Measurements from ENCODE around the gene METTL27.

METTL27 gene

GRCh38 chr7:73833251-73833919 is 8.9 kb downstream of the METTL27 start:
- TF ChIP-seq, protein P1, sequence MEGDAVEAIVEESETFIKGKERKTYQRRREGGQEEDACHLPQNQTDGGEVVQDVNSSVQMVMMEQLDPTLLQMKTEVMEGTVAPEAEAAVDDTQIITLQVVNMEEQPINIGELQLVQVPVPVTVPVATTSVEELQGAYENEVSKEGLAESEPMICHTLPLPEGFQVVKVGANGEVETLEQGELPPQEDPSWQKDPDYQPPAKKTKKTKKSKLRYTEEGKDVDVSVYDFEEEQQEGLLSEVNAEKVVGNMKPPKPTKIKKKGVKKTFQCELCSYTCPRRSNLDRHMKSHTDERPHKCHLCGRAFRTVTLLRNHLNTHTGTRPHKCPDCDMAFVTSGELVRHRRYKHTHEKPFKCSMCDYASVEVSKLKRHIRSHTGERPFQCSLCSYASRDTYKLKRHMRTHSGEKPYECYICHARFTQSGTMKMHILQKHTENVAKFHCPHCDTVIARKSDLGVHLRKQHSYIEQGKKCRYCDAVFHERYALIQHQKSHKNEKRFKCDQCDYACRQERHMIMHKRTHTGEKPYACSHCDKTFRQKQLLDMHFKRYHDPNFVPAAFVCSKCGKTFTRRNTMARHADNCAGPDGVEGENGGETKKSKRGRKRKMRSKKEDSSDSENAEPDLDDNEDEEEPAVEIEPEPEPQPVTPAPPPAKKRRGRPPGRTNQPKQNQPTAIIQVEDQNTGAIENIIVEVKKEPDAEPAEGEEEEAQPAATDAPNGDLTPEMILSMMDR (IDR thresholded peaks at IDR 0.05; ENCODE audit: insufficient read depth, low read length, missing control alignments), result no peak
- ChIA-PET CTCF (interaction anchor here (0.7 to 1.9 kb wide), 3 partner anchors 21 to 24 kb away, joined by 3 to 5 read pairs (median 3); no protein-coding TSS in a partner anchor), POLR2A (interaction anchor here (0.6 kb wide), 2 partner anchors 109 to 415 kb away, joined by 3 to 4 read pairs; no protein-coding TSS in a partner anchor)
- no peak for DNase-seq (ENCODE audit: low read depth, low spot score)
- no peak overlapping the region for H3K4me3 ChIP-seq (ENCODE audit: low read depth, low read length)

- ChIA-PET POLR2A (interaction anchor here (0.6 kb wide), 2 partner anchors 108 to 416 kb away, joined by 3 to 4 read pairs; no protein-coding TSS in a partner anchor), CTCF (interaction anchor here (1.3 to 1.9 kb wide), 2 partner anchors 21 to 24 kb away, joined by 3 to 5 read pairs; no protein-coding TSS in a partner anchor)
- TF ChIP-seq, protein P1 (IDR thresholded peaks at IDR 0.05; ENCODE audit: insufficient read depth, low read length, missing control alignments), result no peak
- H3K4me3 ChIP-seq (ENCODE audit: low read depth, low read length), result no peak overlapping the region
- no peak for DNase-seq (ENCODE audit: low read depth, low spot score)
Observed at GRCh38 chr7:73832806-73833205, 9.5 kb downstream of the METTL27 start.

- TF ChIP-seq, protein P1 (IDR thresholded peaks at IDR 0.05; ENCODE audit: insufficient read depth, low read length, missing control alignments), result no peak
- CTCF ChIA-PET, result interaction anchor here (1.3 to 1.9 kb wide), 2 partner anchors 20 to 25 kb away, joined by 3 to 5 read pairs; no protein-coding TSS in a partner anchor
- no peak overlapping the region for H3K4me3 ChIP-seq (ENCODE audit: low read depth, low read length)
- no peak for DNase-seq (ENCODE audit: low read depth, low spot score)
- POLR2A ChIA-PET, result no interaction called here
Observed at GRCh38 chr7:73831834-73832651, 10.3 kb downstream of the METTL27 start.

- no peak overlapping the region for H3K4me3 ChIP-seq (ENCODE audit: low read depth, low read length)
- DNase-seq (ENCODE audit: low read depth, low spot score), result no peak
- ChIA-PET POLR2A (no interaction called here), CTCF (no interaction called here)
- TF ChIP-seq, protein P1 (IDR thresholded peaks at IDR 0.05; ENCODE audit: insufficient read depth, low read length, missing control alignments), result no peak
Observed at GRCh38 chr7:73831584-73831833, 10.8 kb downstream of the METTL27 start.

DNA sequence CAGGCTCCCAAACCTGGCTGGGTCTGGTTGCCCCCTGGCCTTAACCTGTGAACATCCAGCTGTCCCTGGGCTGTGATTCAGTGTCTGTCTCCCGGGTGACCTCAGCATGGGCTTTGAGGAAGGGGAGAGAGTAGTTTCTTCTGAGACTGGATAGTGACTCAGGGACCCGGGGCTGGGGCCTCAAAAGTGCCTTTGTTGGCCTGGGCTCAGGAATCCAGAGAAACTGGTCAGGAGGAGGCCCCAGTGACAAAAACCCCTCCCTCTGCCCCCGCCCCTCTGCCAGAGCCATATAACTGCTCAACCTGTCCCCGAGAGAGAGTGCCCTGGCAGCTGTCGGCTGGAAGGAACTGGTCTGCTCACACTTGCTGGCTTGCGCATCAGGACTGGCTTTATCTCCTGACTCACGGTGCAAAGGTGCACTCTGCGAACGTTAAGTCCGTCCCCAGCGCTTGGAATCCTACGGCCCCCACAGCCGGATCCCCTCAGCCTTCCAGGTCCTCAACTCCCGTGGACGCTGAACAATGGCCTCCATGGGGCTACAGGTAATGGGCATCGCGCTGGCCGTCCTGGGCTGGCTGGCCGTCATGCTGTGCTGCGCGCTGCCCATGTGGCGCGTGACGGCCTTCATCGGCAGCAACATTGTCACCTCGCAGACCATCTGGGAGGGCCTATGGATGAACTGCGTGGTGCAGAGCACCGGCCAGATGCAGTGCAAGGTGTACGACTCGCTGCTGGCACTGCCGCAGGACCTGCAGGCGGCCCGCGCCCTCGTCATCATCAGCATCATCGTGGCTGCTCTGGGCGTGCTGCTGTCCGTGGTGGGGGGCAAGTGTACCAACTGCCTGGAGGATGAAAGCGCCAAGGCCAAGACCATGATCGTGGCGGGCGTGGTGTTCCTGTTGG is 11.4 kb downstream of the METTL27 start, which contains the start of gene CLDN4:
TSS of gene CLDN4 (plus strand) at position 316 of the 903 bp plus-strand sequence. CDS start at position 522, 206 bp downstream.
- POLR2A ChIA-PET, result no interaction called here
- no peak within 1 kb of the TSS for H3K4me3 ChIP-seq (ENCODE audit: low read depth, low read length)
- DNase-seq (ENCODE audit: low read depth, low spot score), result no peak
- CTCF ChIA-PET, result interaction anchor here (1.8 kb wide), 2 partner anchors 20 to 24 kb away, joined by 7 read pairs; no protein-coding TSS in a partner anchor
- TF ChIP-seq, protein P1 (IDR thresholded peaks at IDR 0.05; ENCODE audit: insufficient read depth, low read length, missing control alignments), result no peak

Measured in AG04449 (cell line).